ENCODE measurements around the gene RHOH.

The RHOH gene

GRCh38 chr4:40232610-40233009 is 35.8 kb downstream of the RHOH start:
- Histone ChIP-seq H3K27ac (ENCODE audit: low read depth, low read length) (no peak overlapping the region), H3K27me3 (ENCODE audit: control insufficient read depth in 5 of 5, insufficient read depth in 4 of 5, low read length in 5 of 5) (no peaks in the 10 kb centered on the region), H3K4me1 (ENCODE audit: control insufficient read depth in 5 of 5, insufficient read depth in 5 of 5, low read length in 5 of 5) (no peaks in the 10 kb centered on the region), H3K9me3 (ENCODE audit: control insufficient read depth in 5 of 5, low read length in 5 of 5) (no peaks in the 10 kb centered on the region), H3K36me3 (ENCODE audit: control insufficient read depth in 5 of 5, insufficient read depth in 5 of 5, low read length in 5 of 5) (no peaks in the 10 kb centered on the region), H3K9ac (ENCODE audit: low read length in 5 of 5) (no peak overlapping the region), H3K4me3 (ENCODE audit: low read depth in 1 of 5, low read length in 5 of 5) (no peak overlapping the region)

- H3K9me3 ChIP-seq (ENCODE audit: control insufficient read depth in 5 of 5, low read length in 5 of 5) = no peaks in the 10 kb centered on the region
- no peaks in the 10 kb centered on the region for H3K27me3 ChIP-seq (ENCODE audit: control insufficient read depth in 5 of 5, insufficient read depth in 4 of 5, low read length in 5 of 5)
- no peak overlapping the region for H3K27ac ChIP-seq (ENCODE audit: low read depth, low read length)
- no peaks in the 10 kb centered on the region for H3K4me1 ChIP-seq (ENCODE audit: control insufficient read depth in 5 of 5, insufficient read depth in 5 of 5, low read length in 5 of 5)
- H3K36me3 ChIP-seq (ENCODE audit: control insufficient read depth in 5 of 5, insufficient read depth in 5 of 5, low read length in 5 of 5) = no peaks in the 10 kb centered on the region
- H3K4me3 ChIP-seq (ENCODE audit: low read depth in 1 of 5, low read length in 5 of 5) = no peak overlapping the region
- no peak overlapping the region for H3K9ac ChIP-seq (ENCODE audit: low read length in 5 of 5)
Observed at GRCh38 chr4:40233227-40233626, 36.4 kb downstream of the RHOH start.

GRCh38 chr4:40234519-40235039 is 37.7 kb downstream of the RHOH start:
- no peaks in the 10 kb centered on the region for H3K4me1 ChIP-seq (ENCODE audit: control insufficient read depth in 5 of 5, insufficient read depth in 5 of 5, low read length in 5 of 5)
- H3K36me3 ChIP-seq (ENCODE audit: control insufficient read depth in 5 of 5, insufficient read depth in 5 of 5, low read length in 5 of 5) = no peaks in the 10 kb centered on the region
- H3K9me3 ChIP-seq (ENCODE audit: control insufficient read depth in 5 of 5, low read length in 5 of 5) = no peaks in the 10 kb centered on the region
- no peak overlapping the region for H3K27ac ChIP-seq (ENCODE audit: low read depth, low read length)
- no peaks in the 10 kb centered on the region for H3K27me3 ChIP-seq (ENCODE audit: control insufficient read depth in 5 of 5, insufficient read depth in 4 of 5, low read length in 5 of 5)
- H3K9ac ChIP-seq (ENCODE audit: low read length in 5 of 5) = no peak overlapping the region
- H3K4me3 ChIP-seq (ENCODE audit: low read depth in 1 of 5, low read length in 5 of 5) = no peak overlapping the region

GRCh38 chr4:40238008-40238699 is 41.3 kb downstream of the RHOH start:
- no peak overlapping the region for H3K27ac ChIP-seq (ENCODE audit: low read depth, low read length)
- H3K9ac ChIP-seq (ENCODE audit: low read length in 5 of 5) = no peak overlapping the region

GRCh38 chr4:40238700-40239548 is 42.1 kb downstream of the RHOH start:
- Histone ChIP-seq H3K9me3 (ENCODE audit: control insufficient read depth in 5 of 5, low read length in 5 of 5) (no peaks in the 10 kb centered on the region), H3K4me3 (ENCODE audit: low read depth in 1 of 5, low read length in 5 of 5) (no peak overlapping the region), H3K9ac (ENCODE audit: low read length in 5 of 5) (no peak overlapping the region), H3K27me3 (ENCODE audit: control insufficient read depth in 5 of 5, insufficient read depth in 4 of 5, low read length in 5 of 5) (no peaks in the 10 kb centered on the region), H3K4me1 (ENCODE audit: control insufficient read depth in 5 of 5, insufficient read depth in 5 of 5, low read length in 5 of 5) (peaks cover 0 to 14% (median 14%) of the 10 kb centered on the region in 5 donors), H3K36me3 (ENCODE audit: control insufficient read depth in 5 of 5, insufficient read depth in 5 of 5, low read length in 5 of 5) (no peaks in the 10 kb centered on the region), H3K27ac (ENCODE audit: low read depth, low read length) (no peak overlapping the region)

More at GRCh38 chr4:40238008-40238699, 41.3 kb downstream of the RHOH start:
- H3K4me3 ChIP-seq (ENCODE audit: low read depth in 1 of 5, low read length in 5 of 5) = no peak overlapping the region
- no peaks in the 10 kb centered on the region for H3K27me3 ChIP-seq (ENCODE audit: control insufficient read depth in 5 of 5, insufficient read depth in 4 of 5, low read length in 5 of 5)
- no peaks in the 10 kb centered on the region for H3K9me3 ChIP-seq (ENCODE audit: control insufficient read depth in 5 of 5, low read length in 5 of 5)
- no peaks in the 10 kb centered on the region for H3K36me3 ChIP-seq (ENCODE audit: control insufficient read depth in 5 of 5, insufficient read depth in 5 of 5, low read length in 5 of 5)
- H3K4me1 ChIP-seq (ENCODE audit: control insufficient read depth in 5 of 5, insufficient read depth in 5 of 5, low read length in 5 of 5) = peaks cover 0 to 14% (median 14%) of the 10 kb centered on the region in 5 donors

GRCh38 chr4:40240040-40240653 is 43.3 kb downstream of the RHOH start:
- H3K9me3 ChIP-seq (ENCODE audit: control insufficient read depth in 5 of 5, low read length in 5 of 5) = no peaks in the 10 kb centered on the region
- H3K4me3 ChIP-seq (ENCODE audit: low read depth in 1 of 5, low read length in 5 of 5) = no peak overlapping the region
- H3K27ac ChIP-seq (ENCODE audit: low read depth, low read length) = no peak overlapping the region
- no peaks in the 10 kb centered on the region for H3K36me3 ChIP-seq (ENCODE audit: control insufficient read depth in 5 of 5, insufficient read depth in 5 of 5, low read length in 5 of 5)
- no peak overlapping the region for H3K9ac ChIP-seq (ENCODE audit: low read length in 5 of 5)
- H3K27me3 ChIP-seq (ENCODE audit: control insufficient read depth in 5 of 5, insufficient read depth in 4 of 5, low read length in 5 of 5) = no peaks in the 10 kb centered on the region
- H3K4me1 ChIP-seq (ENCODE audit: control insufficient read depth in 5 of 5, insufficient read depth in 5 of 5, low read length in 5 of 5) = peaks cover 0 to 14% (median 14%) of the 10 kb centered on the region in 5 donors

GRCh38 chr4:40241026-40241425 is 44.2 kb downstream of the RHOH start:
- peaks cover 0 to 14% (median 14%) of the 10 kb centered on the region in 5 donors for H3K4me1 ChIP-seq (ENCODE audit: control insufficient read depth in 5 of 5, insufficient read depth in 5 of 5, low read length in 5 of 5)
- no peaks in the 10 kb centered on the region for H3K36me3 ChIP-seq (ENCODE audit: control insufficient read depth in 5 of 5, insufficient read depth in 5 of 5, low read length in 5 of 5)
- H3K9me3 ChIP-seq (ENCODE audit: control insufficient read depth in 5 of 5, low read length in 5 of 5) = no peaks in the 10 kb centered on the region
- no peak overlapping the region for H3K27ac ChIP-seq (ENCODE audit: low read depth, low read length)
- H3K4me3 ChIP-seq (ENCODE audit: low read depth in 1 of 5, low read length in 5 of 5) = no peak overlapping the region
- H3K27me3 ChIP-seq (ENCODE audit: control insufficient read depth in 5 of 5, insufficient read depth in 4 of 5, low read length in 5 of 5) = no peaks in the 10 kb centered on the region
- no peak overlapping the region for H3K9ac ChIP-seq (ENCODE audit: low read length in 5 of 5)

GRCh38 chr4:40241941-40242340 is 45.1 kb downstream of the RHOH start:
- Histone ChIP-seq H3K27me3 (ENCODE audit: control insufficient read depth in 5 of 5, insufficient read depth in 4 of 5, low read length in 5 of 5) (no peaks in the 10 kb centered on the region), H3K27ac (ENCODE audit: low read depth, low read length) (no peak overlapping the region), H3K9me3 (ENCODE audit: control insufficient read depth in 5 of 5, low read length in 5 of 5) (no peaks in the 10 kb centered on the region), H3K9ac (ENCODE audit: low read length in 5 of 5) (no peak overlapping the region), H3K36me3 (ENCODE audit: control insufficient read depth in 5 of 5, insufficient read depth in 5 of 5, low read length in 5 of 5) (no peaks in the 10 kb centered on the region), H3K4me1 (ENCODE audit: control insufficient read depth in 5 of 5, insufficient read depth in 5 of 5, low read length in 5 of 5) (peaks cover 0 to 14% (median 14%) of the 10 kb centered on the region in 5 donors), H3K4me3 (ENCODE audit: low read depth in 1 of 5, low read length in 5 of 5) (no peak overlapping the region)

- peaks cover 0 to 14% (median 14%) of the 10 kb centered on the region in 5 donors for H3K4me1 ChIP-seq (ENCODE audit: control insufficient read depth in 5 of 5, insufficient read depth in 5 of 5, low read length in 5 of 5)
- no peak overlapping the region for H3K4me3 ChIP-seq (ENCODE audit: low read depth in 1 of 5, low read length in 5 of 5)
- H3K27ac ChIP-seq (ENCODE audit: low read depth, low read length) = no peak overlapping the region
Observed at GRCh38 chr4:40243386-40243948, 46.6 kb downstream of the RHOH start.

More at GRCh38 chr4:40243386-40243948, 46.6 kb downstream of the RHOH start:
- Histone ChIP-seq H3K9me3 (ENCODE audit: control insufficient read depth in 5 of 5, low read length in 5 of 5) (no peaks in the 10 kb centered on the region), H3K27me3 (ENCODE audit: control insufficient read depth in 5 of 5, insufficient read depth in 4 of 5, low read length in 5 of 5) (no peaks in the 10 kb centered on the region), H3K9ac (ENCODE audit: low read length in 5 of 5) (no peak overlapping the region), H3K36me3 (ENCODE audit: control insufficient read depth in 5 of 5, insufficient read depth in 5 of 5, low read length in 5 of 5) (no peaks in the 10 kb centered on the region)
